Measurements from ENCODE around the gene AHNAK. TPM values are rescaled to one million over a fixed set of nuclear protein-coding genes. Genes with fewer than 3 reads are reported as not detected.

Gene AHNAK
- total and polyA plus RNA-seq, 2 donors = 35.8 to 40.1 TPM

DNA sequence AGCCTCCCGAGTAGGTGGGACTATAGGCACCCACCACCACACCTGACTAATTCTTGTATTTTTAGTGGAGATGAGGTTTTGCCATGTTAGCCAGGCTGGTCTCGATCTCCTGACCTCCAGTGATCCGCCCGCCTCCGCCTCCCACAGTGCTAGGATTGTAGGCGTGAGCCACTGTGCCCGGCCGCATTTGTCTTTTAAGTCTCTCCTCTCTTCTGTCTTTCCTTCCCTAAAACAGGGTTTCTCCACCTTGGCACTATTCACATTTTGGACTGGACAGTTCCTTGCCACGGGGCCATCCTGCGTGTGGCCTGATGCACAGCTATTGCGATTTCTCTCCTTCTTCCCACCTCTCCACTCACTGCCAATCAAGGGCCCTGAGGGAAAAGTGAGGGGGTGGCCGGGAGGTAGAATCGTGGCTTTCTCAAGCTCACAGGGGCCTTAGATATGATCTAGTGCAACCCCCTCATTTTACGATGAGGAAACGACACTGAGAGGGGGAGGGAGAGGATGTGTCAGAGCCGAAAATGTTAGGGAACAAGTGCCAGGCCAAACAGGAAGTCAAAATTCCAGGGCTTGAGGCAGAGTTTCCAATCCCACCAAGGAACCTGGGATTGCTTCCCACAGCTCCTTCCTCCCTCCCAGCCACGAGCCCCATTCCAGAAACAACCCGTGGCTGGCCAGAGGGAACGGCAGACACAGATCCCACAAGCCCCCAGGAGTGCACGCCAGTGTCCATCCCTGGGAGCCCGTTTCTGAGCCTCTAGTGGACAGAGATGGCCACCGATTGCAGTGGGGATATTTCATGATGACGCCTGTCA, 106.6 kb downstream of the AHNAK start:
- WGBS = 78% methylated on average over 23 of the region's 23 CpGs
- DNase-seq (ENCODE audit: low read depth in 6 of 9, low spot score in 9 of 9) = no peak
- Histone ChIP-seq H3K9me3 (ENCODE audit: control insufficient read depth in 2 of 2, insufficient read depth in 1 of 2, low read length in 1 of 2) (no peaks in the 10 kb centered on the region), H3K4me1 (ENCODE audit: control insufficient read depth in 2 of 2, insufficient read depth in 2 of 2, low read length in 2 of 2) (peaks cover 0 to 18% of the 10 kb centered on the region in 2 donors), H3K27me3 (ENCODE audit: control insufficient read depth in 2 of 2, insufficient read depth in 1 of 2, low read length in 1 of 2) (peaks cover 0 to 13% of the 10 kb centered on the region in 2 donors), H3K4me3 (ENCODE audit: low read length in 2 of 2) (no peak overlapping the region), H3K36me3 (ENCODE audit: control insufficient read depth in 2 of 2, insufficient read depth in 2 of 2, low read length in 1 of 2) (no peaks in the 10 kb centered on the region), H3K27ac (ENCODE audit: low read depth in 1 of 2, low read length in 1 of 2) (peak overlapping the region in 1 of 2 donors; percentile 36)

DNA sequence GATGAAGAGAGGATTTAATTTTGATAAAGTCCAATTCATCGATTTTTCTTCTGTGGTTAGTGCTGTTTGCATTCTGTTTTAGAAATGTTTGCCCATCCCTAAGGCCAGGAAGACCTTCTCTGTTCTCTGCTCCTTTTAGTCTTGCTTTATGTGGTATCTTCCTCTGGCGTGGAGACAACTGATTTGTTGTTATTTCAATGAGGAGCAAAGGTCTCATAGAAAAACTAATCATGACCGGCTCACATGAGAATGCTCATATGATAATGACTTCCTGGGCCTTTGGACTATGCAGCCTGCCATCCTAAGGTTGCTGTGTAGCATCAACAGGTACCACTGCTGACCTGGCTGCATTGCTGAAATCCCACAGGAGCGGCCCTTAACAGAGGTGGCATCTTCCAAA, 108.0 kb downstream of the AHNAK start:
- Histone ChIP-seq H3K27ac (ENCODE audit: low read depth in 1 of 2, low read length in 1 of 2) (no peak overlapping the region), H3K9me3 (ENCODE audit: control insufficient read depth in 2 of 2, insufficient read depth in 1 of 2, low read length in 1 of 2) (no peaks in the 10 kb centered on the region), H3K36me3 (ENCODE audit: control insufficient read depth in 2 of 2, insufficient read depth in 2 of 2, low read length in 1 of 2) (no peaks in the 10 kb centered on the region), H3K4me1 (ENCODE audit: control insufficient read depth in 2 of 2, insufficient read depth in 2 of 2, low read length in 2 of 2) (peaks cover 7 to 9% of the 10 kb centered on the region in 2 donors), H3K27me3 (ENCODE audit: control insufficient read depth in 2 of 2, insufficient read depth in 1 of 2, low read length in 1 of 2) (peaks cover 0 to under 1% of the 10 kb centered on the region in 2 donors), H3K4me3 (ENCODE audit: low read length in 2 of 2) (no peak overlapping the region)
- WGBS = 96% methylated on average over 4 of the region's 4 CpGs
- DNase-seq (ENCODE audit: low read depth in 6 of 9, low spot score in 9 of 9) = no peak

DNA sequence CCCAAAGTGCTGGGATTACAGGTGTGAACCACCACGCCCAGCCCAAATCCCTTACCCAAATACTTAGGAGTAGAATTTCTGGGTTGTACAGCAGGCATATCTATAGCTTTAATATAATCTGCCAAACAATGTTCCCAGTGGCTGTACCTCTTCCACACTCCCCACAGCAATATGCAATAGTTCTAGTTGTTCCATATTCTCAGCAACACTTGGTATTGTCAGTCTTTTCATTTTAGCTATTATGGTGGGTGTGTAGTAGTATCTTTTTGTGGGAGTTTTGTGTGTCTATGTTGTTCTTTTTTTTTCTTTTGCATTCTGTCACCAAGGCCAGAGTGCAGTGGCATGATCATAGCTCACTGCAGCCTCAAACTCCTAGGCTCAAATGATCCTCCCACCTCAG, 109.0 kb downstream of the AHNAK start:
- no peaks in the 10 kb centered on the region for H3K27me3 ChIP-seq (ENCODE audit: control insufficient read depth in 2 of 2, insufficient read depth in 1 of 2, low read length in 1 of 2)
- peaks cover 13 to 18% of the 10 kb centered on the region in 2 donors for H3K4me1 ChIP-seq (ENCODE audit: control insufficient read depth in 2 of 2, insufficient read depth in 2 of 2, low read length in 2 of 2)
- no peak overlapping the region for H3K27ac ChIP-seq (ENCODE audit: low read depth in 1 of 2, low read length in 1 of 2)
- no peaks in the 10 kb centered on the region for H3K9me3 ChIP-seq (ENCODE audit: control insufficient read depth in 2 of 2, insufficient read depth in 1 of 2, low read length in 1 of 2)
- 88% methylated on average over 1 of the region's 1 CpG for WGBS
- H3K36me3 ChIP-seq (ENCODE audit: control insufficient read depth in 2 of 2, insufficient read depth in 2 of 2, low read length in 1 of 2) = no peaks in the 10 kb centered on the region
- no peak for DNase-seq (ENCODE audit: low read depth in 6 of 9, low spot score in 9 of 9)
- H3K4me3 ChIP-seq (ENCODE audit: low read length in 2 of 2) = no peak overlapping the region

DNA sequence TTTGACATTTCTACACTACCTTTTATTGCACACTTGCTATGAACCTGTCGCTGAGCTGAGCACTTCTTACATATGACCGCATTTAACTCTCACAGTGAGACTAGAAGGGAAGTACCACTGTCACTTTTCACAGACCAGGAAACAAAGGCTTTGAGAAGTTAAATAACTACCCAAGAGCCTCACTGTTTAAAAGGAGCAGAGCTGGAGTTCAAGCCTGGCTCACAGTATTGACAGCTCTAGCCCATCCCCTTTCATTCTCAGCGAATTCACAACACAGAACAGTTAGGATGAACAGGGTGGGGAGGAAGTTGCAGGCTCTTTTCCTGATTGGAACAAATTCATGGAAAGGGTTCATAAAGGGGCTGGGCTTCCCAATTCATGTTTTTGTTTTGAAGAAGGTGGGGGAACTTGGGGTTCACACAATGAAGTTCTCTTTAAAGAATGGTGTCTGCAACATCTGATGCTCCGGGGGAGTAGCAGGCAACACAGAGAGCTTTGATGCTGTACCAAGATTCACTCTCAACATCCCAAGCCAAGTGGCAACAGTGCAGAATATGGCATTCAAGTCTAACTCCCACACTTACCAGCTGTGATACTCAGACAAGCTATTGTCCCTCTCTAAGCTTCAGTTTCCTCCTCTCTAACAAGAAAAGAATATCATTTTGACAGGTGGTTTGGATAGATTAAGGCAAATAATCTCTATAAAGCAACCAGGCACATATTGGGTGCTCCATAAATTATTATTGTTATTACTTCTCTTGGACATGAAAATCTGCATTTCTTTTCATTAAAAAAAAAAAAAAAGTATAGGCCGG, 110.6 kb downstream of the AHNAK start:
- 47% methylated on average over 5 of the region's 5 CpGs for WGBS
- no peaks in the 10 kb centered on the region for H3K9me3 ChIP-seq (ENCODE audit: control insufficient read depth in 2 of 2, insufficient read depth in 1 of 2, low read length in 1 of 2)
- H3K27ac ChIP-seq (ENCODE audit: low read depth in 1 of 2, low read length in 1 of 2) = peak overlapping the region in 1 of 2 donors; percentile 50
- DNase-seq (ENCODE audit: low read depth in 6 of 9, low spot score in 9 of 9) = peak in 2 of 9 donors; percentile 6 to 43
- H3K36me3 ChIP-seq (ENCODE audit: control insufficient read depth in 2 of 2, insufficient read depth in 2 of 2, low read length in 1 of 2) = no peaks in the 10 kb centered on the region
- H3K27me3 ChIP-seq (ENCODE audit: control insufficient read depth in 2 of 2, insufficient read depth in 1 of 2, low read length in 1 of 2) = no peaks in the 10 kb centered on the region
- H3K4me3 ChIP-seq (ENCODE audit: low read length in 2 of 2) = no peak overlapping the region
- H3K4me1 ChIP-seq (ENCODE audit: control insufficient read depth in 2 of 2, insufficient read depth in 2 of 2, low read length in 2 of 2) = peaks cover 13 to 20% of the 10 kb centered on the region in 2 donors

DNA sequence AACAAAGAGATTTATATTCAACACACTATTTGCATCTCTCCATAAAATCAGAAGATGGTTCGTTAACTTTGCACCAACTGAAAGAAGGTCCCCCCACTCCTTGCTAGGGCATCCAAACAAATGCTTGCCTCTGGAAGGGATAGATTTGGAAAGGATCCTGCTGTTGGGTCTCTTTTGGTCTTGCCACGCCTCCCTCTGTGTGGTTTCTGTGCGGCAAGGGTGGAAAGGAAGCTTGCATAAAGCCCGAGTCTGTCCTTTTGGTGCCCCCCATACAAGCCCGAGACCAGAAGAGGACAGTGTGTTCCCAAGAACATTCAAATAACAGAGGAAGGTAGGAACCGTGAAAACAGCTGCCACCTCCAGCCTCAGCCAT, 112.7 kb downstream of the AHNAK start:
- Histone ChIP-seq H3K36me3 (ENCODE audit: control insufficient read depth in 2 of 2, insufficient read depth in 2 of 2, low read length in 1 of 2) (no peaks in the 10 kb centered on the region), H3K4me3 (ENCODE audit: low read length in 2 of 2) (no peak overlapping the region), H3K27me3 (ENCODE audit: control insufficient read depth in 2 of 2, insufficient read depth in 1 of 2, low read length in 1 of 2) (no peaks in the 10 kb centered on the region), H3K9me3 (ENCODE audit: control insufficient read depth in 2 of 2, insufficient read depth in 1 of 2, low read length in 1 of 2) (no peaks in the 10 kb centered on the region), H3K27ac (ENCODE audit: low read depth in 1 of 2, low read length in 1 of 2) (peak overlapping the region in 1 of 2 donors; percentile 31), H3K4me1 (ENCODE audit: control insufficient read depth in 2 of 2, insufficient read depth in 2 of 2, low read length in 2 of 2) (peaks cover 13 to 20% of the 10 kb centered on the region in 2 donors)
- 16% methylated on average over 6 of the region's 6 CpGs for WGBS
- no peak for DNase-seq (ENCODE audit: low read depth in 6 of 9, low spot score in 9 of 9)

DNA sequence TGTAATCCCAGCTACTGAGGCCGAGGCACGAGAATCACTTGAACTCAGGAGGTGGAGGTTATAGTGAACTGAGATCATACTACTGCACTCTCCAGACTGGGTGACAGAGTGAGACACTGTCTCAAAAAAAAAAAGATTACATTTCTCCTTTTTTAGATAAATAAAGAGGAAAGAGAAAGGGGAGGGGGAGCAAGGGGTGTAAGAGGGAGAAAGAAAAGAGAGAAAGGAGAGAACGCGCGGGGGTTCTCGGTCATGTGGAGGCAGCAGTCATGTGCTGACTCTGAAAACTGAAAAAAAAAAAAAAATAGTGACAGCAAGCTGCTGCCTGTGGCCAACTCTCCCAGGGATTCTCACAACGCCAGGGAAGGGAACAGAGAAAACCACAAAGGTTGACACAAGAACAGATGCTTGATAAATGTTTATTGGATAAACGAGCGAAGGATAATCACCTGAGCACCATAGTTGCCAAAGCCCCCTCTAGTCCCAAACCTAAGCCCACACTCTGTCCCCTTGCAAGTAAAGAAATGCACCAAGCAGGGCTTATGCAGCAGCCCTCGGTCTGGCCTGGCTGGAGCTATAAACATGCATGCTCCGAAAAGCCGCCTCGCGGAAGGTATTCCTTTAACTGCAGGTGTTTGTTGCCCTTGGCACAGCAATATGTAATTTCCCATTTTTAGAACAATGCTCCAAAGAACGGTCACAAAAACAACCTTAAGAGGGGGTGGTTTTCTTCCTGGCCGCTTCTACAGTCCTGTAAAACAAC, 113.3 kb downstream of the AHNAK start:
- peaks cover 13 to 20% of the 10 kb centered on the region in 2 donors for H3K4me1 ChIP-seq (ENCODE audit: control insufficient read depth in 2 of 2, insufficient read depth in 2 of 2, low read length in 2 of 2)
- DNase-seq (ENCODE audit: low read depth in 6 of 9, low spot score in 9 of 9) = no peak
- 28% methylated on average over 16 of the region's 16 CpGs for WGBS
- H3K9me3 ChIP-seq (ENCODE audit: control insufficient read depth in 2 of 2, insufficient read depth in 1 of 2, low read length in 1 of 2) = no peaks in the 10 kb centered on the region
- H3K27ac ChIP-seq (ENCODE audit: low read depth in 1 of 2, low read length in 1 of 2) = peak overlapping the region in 1 of 2 donors; percentile 60
- no peaks in the 10 kb centered on the region for H3K36me3 ChIP-seq (ENCODE audit: control insufficient read depth in 2 of 2, insufficient read depth in 2 of 2, low read length in 1 of 2)
- no peaks in the 10 kb centered on the region for H3K27me3 ChIP-seq (ENCODE audit: control insufficient read depth in 2 of 2, insufficient read depth in 1 of 2, low read length in 1 of 2)
- H3K4me3 ChIP-seq (ENCODE audit: low read length in 2 of 2) = no peak overlapping the region

DNA sequence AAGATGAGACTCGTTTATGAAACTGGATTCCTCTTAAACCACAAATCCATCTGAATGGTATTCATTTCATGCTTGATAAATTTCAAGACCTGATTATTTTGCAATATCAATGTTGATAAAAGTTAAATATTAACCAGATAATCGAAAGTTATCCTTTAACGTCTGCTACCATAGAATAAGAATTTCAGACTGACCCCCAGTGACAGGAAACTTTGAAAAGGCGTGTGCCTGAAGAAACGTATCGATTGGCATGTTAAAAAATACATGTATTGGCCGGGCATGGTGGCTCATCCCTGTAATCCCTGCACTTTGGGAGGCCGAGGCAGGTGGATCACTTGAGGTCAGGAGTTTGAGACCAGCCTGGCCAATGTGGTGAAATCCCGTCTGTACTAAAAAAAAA, 113.9 kb downstream of the AHNAK start:
- no peak for DNase-seq (ENCODE audit: low read depth in 6 of 9, low spot score in 9 of 9)
- H3K4me1 ChIP-seq (ENCODE audit: control insufficient read depth in 2 of 2, insufficient read depth in 2 of 2, low read length in 2 of 2) = peaks cover 13 to 22% of the 10 kb centered on the region in 2 donors
- WGBS = 82% methylated on average over 9 of the region's 9 CpGs
- no peak overlapping the region for H3K27ac ChIP-seq (ENCODE audit: low read depth in 1 of 2, low read length in 1 of 2)
- no peaks in the 10 kb centered on the region for H3K36me3 ChIP-seq (ENCODE audit: control insufficient read depth in 2 of 2, insufficient read depth in 2 of 2, low read length in 1 of 2)
- no peaks in the 10 kb centered on the region for H3K27me3 ChIP-seq (ENCODE audit: control insufficient read depth in 2 of 2, insufficient read depth in 1 of 2, low read length in 1 of 2)
- no peak overlapping the region for H3K4me3 ChIP-seq (ENCODE audit: low read length in 2 of 2)
- no peaks in the 10 kb centered on the region for H3K9me3 ChIP-seq (ENCODE audit: control insufficient read depth in 2 of 2, insufficient read depth in 1 of 2, low read length in 1 of 2)

DNA sequence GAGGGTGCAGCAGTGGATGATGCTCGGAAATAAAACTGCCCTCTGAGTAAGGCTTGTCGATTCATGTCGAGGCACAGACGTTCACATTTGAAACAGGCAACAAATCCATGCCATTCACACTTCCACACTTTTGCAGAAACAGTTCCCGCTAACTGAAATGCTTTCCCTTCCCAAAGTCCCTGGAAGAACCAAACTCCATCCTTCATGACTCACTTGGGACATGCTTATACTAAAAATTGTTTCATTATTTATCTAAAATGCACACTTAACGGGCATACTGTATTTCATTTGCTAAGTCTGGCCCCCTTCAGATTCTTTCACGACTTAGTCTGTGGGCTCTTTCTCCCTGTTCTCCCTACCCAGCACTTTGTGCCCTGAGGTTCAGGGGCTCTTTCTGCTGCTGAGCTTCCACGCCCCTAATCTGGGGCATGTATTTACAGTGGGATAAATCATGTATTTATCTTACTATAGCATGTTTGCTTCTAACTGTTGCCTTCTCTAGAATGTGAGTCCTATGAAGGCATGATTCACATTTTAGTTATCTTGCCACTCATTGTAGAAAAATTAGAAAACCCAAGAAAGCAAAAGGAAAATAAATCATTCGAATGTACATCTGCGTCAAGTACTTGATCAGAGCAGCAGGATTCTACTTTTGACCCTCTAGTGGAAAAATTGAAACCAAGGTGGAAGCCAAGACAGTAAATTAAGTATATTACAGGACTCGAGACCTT, 115.3 kb downstream of the AHNAK start:
- Histone ChIP-seq H3K36me3 (ENCODE audit: control insufficient read depth in 2 of 2, insufficient read depth in 2 of 2, low read length in 1 of 2) (no peaks in the 10 kb centered on the region), H3K4me1 (ENCODE audit: control insufficient read depth in 2 of 2, insufficient read depth in 2 of 2, low read length in 2 of 2) (peaks cover 13 to 26% of the 10 kb centered on the region in 2 donors), H3K9me3 (ENCODE audit: control insufficient read depth in 2 of 2, insufficient read depth in 1 of 2, low read length in 1 of 2) (no peaks in the 10 kb centered on the region), H3K27me3 (ENCODE audit: control insufficient read depth in 2 of 2, insufficient read depth in 1 of 2, low read length in 1 of 2) (no peaks in the 10 kb centered on the region), H3K27ac (ENCODE audit: low read depth in 1 of 2, low read length in 1 of 2) (no peak overlapping the region), H3K4me3 (ENCODE audit: low read length in 2 of 2) (no peak overlapping the region)
- no peak for DNase-seq (ENCODE audit: low read depth in 6 of 9, low spot score in 9 of 9)
- WGBS = 90% methylated on average over 11 of the region's 11 CpGs
